Measurements from ENCODE around the gene HCFC1. TPM values are rescaled to one million over a fixed set of nuclear protein-coding genes. Genes with fewer than 3 reads are reported as not detected.

The HCFC1 gene
- total RNA-seq, 1 donor from 2014 or later, result 108 TPM

GRCh38 chrX:153901753-153902140 is 69.9 kb downstream of the HCFC1 start:
- peak overlapping the region; percentile 55 for H3K27ac Mint-ChIP-seq

GRCh38 chrX:153900831-153901752 is 70.5 kb downstream of the HCFC1 start:
- Mint-ChIP-seq H3K4me3 (ENCODE audit: low read depth) (no peak overlapping the region), H3K36me3 (ENCODE audit: low read depth) (no peaks in the 10 kb centered on the region), H3K4me1 (ENCODE audit: low read depth) (peaks cover 23% of the 10 kb centered on the region), H3K27ac (peak overlapping the region; percentile 18), H3K9me3 (no peaks in the 10 kb centered on the region), H3K27me3 (ENCODE audit: low read depth) (peaks cover 1% of the 10 kb centered on the region)
- DNase-seq (ENCODE audit: low spot score), result peak; percentile 56
- intact Hi-C loops (cut with micrococcal nuclease), result no loop called here

More at GRCh38 chrX:153901753-153902140, 69.9 kb downstream of the HCFC1 start:
- no peak overlapping the region for H3K4me3 Mint-ChIP-seq (ENCODE audit: low read depth)
- no peaks in the 10 kb centered on the region for H3K9me3 Mint-ChIP-seq
- intact Hi-C loops (cut with micrococcal nuclease), result no loop called here
- H3K27me3 Mint-ChIP-seq (ENCODE audit: low read depth), result peaks cover 1% of the 10 kb centered on the region
- H3K36me3 Mint-ChIP-seq (ENCODE audit: low read depth), result no peaks in the 10 kb centered on the region
- H3K4me1 Mint-ChIP-seq (ENCODE audit: low read depth), result peaks cover 23% of the 10 kb centered on the region
- DNase-seq (ENCODE audit: low spot score), result no peak

- Mint-ChIP-seq H3K4me3 (ENCODE audit: low read depth) (no peak overlapping the region), H3K27me3 (ENCODE audit: low read depth) (peaks cover 9% of the 10 kb centered on the region), H3K4me1 (ENCODE audit: low read depth) (peaks cover 13% of the 10 kb centered on the region), H3K27ac (no peak overlapping the region), H3K36me3 (ENCODE audit: low read depth) (no peaks in the 10 kb centered on the region), H3K9me3 (no peaks in the 10 kb centered on the region)
- DNase-seq (ENCODE audit: low spot score), result no peak
- intact Hi-C loops (cut with micrococcal nuclease), result no loop called here
Observed at GRCh38 chrX:153897899-153898298, 73.7 kb downstream of the HCFC1 start.

Other genes starting within 250 kb of the HCFC1 start
- 154 TPM in 2 replicates for gene BCAP31, start 247.4 kb downstream of the HCFC1 start, total RNA-seq
- 8.8 and 10.1 TPM in 2 replicates for gene ABCD1, start 247.0 kb downstream of the HCFC1 start, total RNA-seq
- 0.62 and 0.91 TPM in 2 replicates for gene PLXNB3, start 207.6 kb downstream of the HCFC1 start, total RNA-seq
- not detected in 2 replicates for gene SRPK3, start 190.8 kb downstream of the HCFC1 start, total RNA-seq
- gene IDH3G, start 177.4 kb downstream of the HCFC1 start, total RNA-seq, result 70.8 and 72.4 TPM in 2 replicates
- 282 and 303 TPM in 2 replicates for gene SSR4, start 177.2 kb downstream of the HCFC1 start, total RNA-seq
- 0.23 and 0.91 TPM in 2 replicates for gene PDZD4, start 141.3 kb downstream of the HCFC1 start, total RNA-seq
- 0.83 and 0.98 TPM in 2 replicates for gene L1CAM, start 85.6 kb downstream of the HCFC1 start, total RNA-seq
- not detected in 2 replicates for gene AVPR2, start 67.1 kb downstream of the HCFC1 start, total RNA-seq
- gene ARHGAP4, start 45.6 kb downstream of the HCFC1 start, total RNA-seq, result 128 and 135 TPM in 2 replicates
- 127 and 128 TPM in 2 replicates for gene NAA10, start 36.8 kb downstream of the HCFC1 start, total RNA-seq
- gene RENBP, start 27.2 kb downstream of the HCFC1 start, total RNA-seq, result 11.4 and 12.4 TPM in 2 replicates
- gene TMEM187, start 936 bp upstream of the HCFC1 start, total RNA-seq, result 2.1 and 2.7 TPM in 2 replicates
- 150 and 151 TPM in 2 replicates for gene IRAK1, start 48.1 kb upstream of the HCFC1 start, total RNA-seq
- 58.2 and 58.4 TPM in 2 replicates for gene MECP2, start 125.9 kb upstream of the HCFC1 start, total RNA-seq
- not detected in 2 replicates for gene OPN1LW, start 172.4 kb upstream of the HCFC1 start, total RNA-seq
- not detected in 2 replicates for gene OPN1MW, start 210.8 kb upstream of the HCFC1 start, total RNA-seq
- gene OPN1MW2, start 247.9 kb upstream of the HCFC1 start, total RNA-seq, result not detected in 2 replicates

Measured in activated T-helper 2 cell treated with anti-CD3 and anti-CD28 coated beads, Interferon-gamma antibody, Interleukin-2, Interleukin-4, amounts not matched to agents 10 μg/mL and 5 μg/mL and 100 μg/mL, durations not matched to agents 14 hours and 24 hours and 36 hours (primary cell).